Skeletal muscle cell (primary cell): ENCODE data around the gene MT1F.

ENCODE experiments used
- DNase-seq: peaks from one replicate; pipeline ENCODE4 v3.0.0-alpha.2; 2010; ENCODE audit warnings: low read depth
- H3K4me3 ChIP-seq: 2 replicates; pipeline ENCODE4 v1.5.1; 2011; ENCODE audit warnings: low read depth, mild to moderate bottlenecking, control low read depth, low read length, moderate library complexity

The MT1F gene

GRCh38 chr16:56625140-56625942 lies 32.4 kb upstream of the MT1F start, which contains the start of gene MT1E:
MT1E (plus strand) TSS chr16:56625781; CDS start chr16:56625852, 71 bp downstream.
- peak; percentile 49 for DNase-seq
- peak within 1 kb of the TSS; percentile 72 for H3K4me3 ChIP-seq

GRCh38 chr16:56625943-56626654 lies 31.7 kb upstream of the MT1F start:
- DNase-seq, result peak; percentile 51
- H3K4me3 ChIP-seq, result peak overlapping the region; percentile 72

- H3K4me3 ChIP-seq, result peak overlapping the region; percentile 72
Observed at GRCh38 chr16:56626685-56627084, 31.1 kb upstream of the MT1F start.

GRCh38 chr16:56628486-56629350 lies 29.0 kb upstream of the MT1F start:
- H3K4me3 ChIP-seq, result no peak overlapping the region
- DNase-seq, result no peak

More at GRCh38 chr16:56626685-56627084, 31.1 kb upstream of the MT1F start:
- DNase-seq, result no peak

GRCh38 chr16:56629531-56629930 lies 28.2 kb upstream of the MT1F start:
- H3K4me3 ChIP-seq, result no peak overlapping the region
- no peak for DNase-seq

GRCh38 chr16:56630134-56630533 lies 27.6 kb upstream of the MT1F start:
- DNase-seq, result no peak

GRCh38 chr16:56631197-56631596 lies 26.6 kb upstream of the MT1F start:
- no peak for DNase-seq
- no peak overlapping the region for H3K4me3 ChIP-seq

More at GRCh38 chr16:56630134-56630533, 27.6 kb upstream of the MT1F start:
- H3K4me3 ChIP-seq, result no peak overlapping the region

- DNase-seq, result no peak
- H3K4me3 ChIP-seq, result peak overlapping the region; percentile 42
Observed at GRCh38 chr16:56631832-56632155, 26.0 kb upstream of the MT1F start.

- H3K4me3 ChIP-seq, result peak within 1 kb of the TSS; percentile 42
- no peak for DNase-seq
Observed at GRCh38 chr16:56632156-56632847, 25.5 kb upstream of the MT1F start, which contains the start of gene MT1M. MT1M (plus strand) TSS chr16:56632659; CDS start chr16:56632732, 73 bp downstream.

GRCh38 chr16:56632848-56633365 lies 24.9 kb upstream of the MT1F start:
- DNase-seq, result no peak
- no peak overlapping the region for H3K4me3 ChIP-seq

GRCh38 chr16:56633535-56633934 lies 24.2 kb upstream of the MT1F start:
- no peak overlapping the region for H3K4me3 ChIP-seq
- no peak for DNase-seq

- H3K4me3 ChIP-seq, result peak overlapping the region; percentile 27
- DNase-seq, result no peak
Observed at GRCh38 chr16:56634715-56635440, 22.9 kb upstream of the MT1F start.

- peak overlapping the region; percentile 27 for H3K4me3 ChIP-seq
- DNase-seq, result no peak
Observed at GRCh38 chr16:56635441-56635967, 22.3 kb upstream of the MT1F start.

GRCh38 chr16:56636616-56637413 lies 20.9 kb upstream of the MT1F start:
- H3K4me3 ChIP-seq, result no peak overlapping the region
- DNase-seq, result no peak

GRCh38 chr16:56637814-56638750 lies 19.7 kb upstream of the MT1F start, which contains the start of gene MT1A:
MT1A (plus strand) TSS chr16:56638666; CDS start chr16:56638739, 73 bp downstream.
- peak within 1 kb of the TSS; percentile 55 for H3K4me3 ChIP-seq
- DNase-seq, result no peak

- H3K4me3 ChIP-seq, result no peak overlapping the region
- DNase-seq, result no peak
Observed at GRCh38 chr16:56639045-56639444, 18.7 kb upstream of the MT1F start.
